ENCODE results near the gene KIRREL2. TPM values are rescaled to one million over a fixed set of nuclear protein-coding genes. Genes with fewer than 3 reads are reported as not detected.
A peak's percentile ranks its signal among the peaks of the same experiment; 100 is the strongest.

KIRREL2 gene
- total RNA-seq, 1 experiment from 2014 or later, result 5.0 TPM

GRCh38 chr19:35851213-35852028 lies 5.3 kb upstream of the KIRREL2 start:
- Histone ChIP-seq H3K36me3 (ENCODE audit: control insufficient read depth, insufficient read depth, low read length) (no peaks in the 10 kb centered on the region), H3K27ac (ENCODE audit: low read length) (no peak overlapping the region), H3K4me3 (ENCODE audit: low read depth in 2 of 2, low read length in 2 of 2) (no peak overlapping the region), H3K27me3 (ENCODE audit: control insufficient read depth, insufficient read depth, low read length) (no peaks in the 10 kb centered on the region), H3K9me3 (ENCODE audit: control insufficient read depth, insufficient read depth, low read depth, low read length) (no peaks in the 10 kb centered on the region), H3K4me1 (ENCODE audit: control insufficient read depth, insufficient read depth, low read length) (peaks cover 7% of the 10 kb centered on the region)
- POLR2A ChIA-PET, result no interaction called here
- in situ Hi-C loops (cut with HindIII; ENCODE audit: low pct_unique_long_range_greater_than_20kb, low sequenced_read_pairs) (loop anchor here (10.0 kb wide), 1 partner anchor 63 kb away; no protein-coding TSS in a partner anchor), intact Hi-C loops (cut with micrococcal nuclease; ENCODE audit: unreplicated experiment) (no loop called here)
- ATAC-seq, result no peak
- TF ChIP-seq, protein P1, sequence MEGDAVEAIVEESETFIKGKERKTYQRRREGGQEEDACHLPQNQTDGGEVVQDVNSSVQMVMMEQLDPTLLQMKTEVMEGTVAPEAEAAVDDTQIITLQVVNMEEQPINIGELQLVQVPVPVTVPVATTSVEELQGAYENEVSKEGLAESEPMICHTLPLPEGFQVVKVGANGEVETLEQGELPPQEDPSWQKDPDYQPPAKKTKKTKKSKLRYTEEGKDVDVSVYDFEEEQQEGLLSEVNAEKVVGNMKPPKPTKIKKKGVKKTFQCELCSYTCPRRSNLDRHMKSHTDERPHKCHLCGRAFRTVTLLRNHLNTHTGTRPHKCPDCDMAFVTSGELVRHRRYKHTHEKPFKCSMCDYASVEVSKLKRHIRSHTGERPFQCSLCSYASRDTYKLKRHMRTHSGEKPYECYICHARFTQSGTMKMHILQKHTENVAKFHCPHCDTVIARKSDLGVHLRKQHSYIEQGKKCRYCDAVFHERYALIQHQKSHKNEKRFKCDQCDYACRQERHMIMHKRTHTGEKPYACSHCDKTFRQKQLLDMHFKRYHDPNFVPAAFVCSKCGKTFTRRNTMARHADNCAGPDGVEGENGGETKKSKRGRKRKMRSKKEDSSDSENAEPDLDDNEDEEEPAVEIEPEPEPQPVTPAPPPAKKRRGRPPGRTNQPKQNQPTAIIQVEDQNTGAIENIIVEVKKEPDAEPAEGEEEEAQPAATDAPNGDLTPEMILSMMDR (IDR thresholded peaks at IDR 0.05), result peak; percentile 78; the same call in 1 of the 2 replicates
- TF ChIP-seq TCF7L2 (IDR thresholded peaks at IDR 0.05; ENCODE audit: low read depth, low read length), result no peak
- CTCF ChIA-PET, result interaction anchor here (0.6 to 1.1 kb wide), 2 partner anchors 17 to 1600 kb away, joined by 3 read pairs; no protein-coding TSS in a partner anchor
- no peak for DNase-seq (ENCODE audit: low read depth, low spot score)
- BruUV-seq (replicated peaks), result no TSS peak

- Histone ChIP-seq H3K27ac (ENCODE audit: low read length) (no peak within 1 kb of the TSS), H3K4me3 (ENCODE audit: low read depth in 2 of 2, low read length in 2 of 2) (no peak within 1 kb of the TSS), H3K4me1 (ENCODE audit: control insufficient read depth, insufficient read depth, low read length) (peaks cover 5% of the 10 kb centered on the region; the same call in 1 of the 2 replicates), H3K27me3 (ENCODE audit: control insufficient read depth, insufficient read depth, low read length) (no peaks in the 10 kb centered on the region), H3K36me3 (ENCODE audit: control insufficient read depth, insufficient read depth, low read length) (no peaks in the 10 kb centered on the region), H3K9me3 (ENCODE audit: control insufficient read depth, insufficient read depth, low read depth, low read length) (no peaks in the 10 kb centered on the region)
- POLR2A ChIA-PET, result interaction anchor here (0.7 kb wide), 1 partner anchor 145 kb away, joined by 4 read pairs; no protein-coding TSS in a partner anchor
- TF ChIP-seq, protein P2, sequence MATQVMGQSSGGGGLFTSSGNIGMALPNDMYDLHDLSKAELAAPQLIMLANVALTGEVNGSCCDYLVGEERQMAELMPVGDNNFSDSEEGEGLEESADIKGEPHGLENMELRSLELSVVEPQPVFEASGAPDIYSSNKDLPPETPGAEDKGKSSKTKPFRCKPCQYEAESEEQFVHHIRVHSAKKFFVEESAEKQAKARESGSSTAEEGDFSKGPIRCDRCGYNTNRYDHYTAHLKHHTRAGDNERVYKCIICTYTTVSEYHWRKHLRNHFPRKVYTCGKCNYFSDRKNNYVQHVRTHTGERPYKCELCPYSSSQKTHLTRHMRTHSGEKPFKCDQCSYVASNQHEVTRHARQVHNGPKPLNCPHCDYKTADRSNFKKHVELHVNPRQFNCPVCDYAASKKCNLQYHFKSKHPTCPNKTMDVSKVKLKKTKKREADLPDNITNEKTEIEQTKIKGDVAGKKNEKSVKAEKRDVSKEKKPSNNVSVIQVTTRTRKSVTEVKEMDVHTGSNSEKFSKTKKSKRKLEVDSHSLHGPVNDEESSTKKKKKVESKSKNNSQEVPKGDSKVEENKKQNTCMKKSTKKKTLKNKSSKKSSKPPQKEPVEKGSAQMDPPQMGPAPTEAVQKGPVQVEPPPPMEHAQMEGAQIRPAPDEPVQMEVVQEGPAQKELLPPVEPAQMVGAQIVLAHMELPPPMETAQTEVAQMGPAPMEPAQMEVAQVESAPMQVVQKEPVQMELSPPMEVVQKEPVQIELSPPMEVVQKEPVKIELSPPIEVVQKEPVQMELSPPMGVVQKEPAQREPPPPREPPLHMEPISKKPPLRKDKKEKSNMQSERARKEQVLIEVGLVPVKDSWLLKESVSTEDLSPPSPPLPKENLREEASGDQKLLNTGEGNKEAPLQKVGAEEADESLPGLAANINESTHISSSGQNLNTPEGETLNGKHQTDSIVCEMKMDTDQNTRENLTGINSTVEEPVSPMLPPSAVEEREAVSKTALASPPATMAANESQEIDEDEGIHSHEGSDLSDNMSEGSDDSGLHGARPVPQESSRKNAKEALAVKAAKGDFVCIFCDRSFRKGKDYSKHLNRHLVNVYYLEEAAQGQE (IDR thresholded peaks at IDR 0.05; ENCODE audit: insufficient read depth in 1 of 2, low read depth in 2 of 2, low read length in 1 of 2), result no peak
- TF ChIP-seq TCF7L2 (IDR thresholded peaks at IDR 0.05; ENCODE audit: low read depth, low read length), result no peak
- CTCF ChIA-PET, result interaction anchor here (0.6 to 1.1 kb wide), 2 partner anchors 18 to 170 kb away, joined by 3 to 11 read pairs; no protein-coding TSS in a partner anchor
- in situ Hi-C loops (cut with HindIII; ENCODE audit: low pct_unique_long_range_greater_than_20kb, low sequenced_read_pairs) (loop anchor here (10.0 kb wide), 1 partner anchor 63 kb away; no protein-coding TSS in a partner anchor), intact Hi-C loops (cut with micrococcal nuclease; ENCODE audit: unreplicated experiment) (no loop called here)
- BruUV-seq (replicated peaks), result no TSS peak
- ATAC-seq (no peak), DNase-seq (ENCODE audit: low read depth, low spot score) (no peak)
Measured at GRCh38 chr19:35852029-35852780, 4.5 kb upstream of the KIRREL2 start, which contains the start of gene NPHS1. TSS of gene NPHS1 (minus strand) at chr19:35852504. CDS start at chr19:35851837, 667 bp downstream.
